Measurements from ENCODE around the gene MAPK12.

MAPK12 gene

DNA sequence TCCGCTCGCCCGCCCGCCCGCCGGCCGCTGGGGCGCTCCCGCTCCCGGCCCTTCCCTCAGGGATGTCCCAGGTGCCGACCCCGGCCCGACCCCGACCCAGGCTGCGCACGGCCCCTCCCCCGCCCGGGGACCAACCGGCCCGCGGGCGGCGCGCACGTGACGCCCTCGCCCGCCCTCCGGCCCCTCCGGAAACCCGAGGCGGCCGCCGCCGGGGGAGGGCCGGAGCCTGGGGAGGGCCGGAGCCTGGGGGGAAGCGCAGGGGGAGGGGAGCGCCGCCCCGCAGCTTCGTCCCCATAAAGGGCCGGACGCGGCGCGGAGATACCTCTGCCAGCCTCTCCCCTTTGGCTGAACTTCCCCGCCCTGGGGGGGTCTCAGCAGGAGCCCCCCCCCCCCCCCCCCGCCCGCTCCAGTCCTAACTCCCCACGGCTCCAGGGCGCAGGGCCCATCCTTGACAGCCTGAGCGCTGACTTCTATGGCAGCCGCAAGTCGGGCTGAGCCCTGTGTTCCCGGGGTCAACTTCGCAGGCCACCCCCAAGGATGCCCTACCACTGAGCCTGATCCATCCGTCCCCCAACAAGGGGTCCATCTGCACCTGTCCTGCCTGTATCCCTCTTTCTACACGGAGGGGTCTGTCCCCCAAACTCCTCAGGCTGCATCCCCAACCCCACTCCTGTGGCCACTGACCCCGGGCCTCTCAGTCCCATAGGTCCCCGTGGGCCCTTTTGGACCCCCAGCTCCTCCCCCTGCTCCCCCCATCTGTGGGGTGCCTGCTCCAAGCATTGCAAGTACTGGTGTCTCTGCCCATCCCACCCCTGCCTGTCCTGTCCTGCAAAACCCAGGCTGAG, at the start of gene MAPK12:
Gene MAPK12 (minus strand): TSS at position 69 of the 845 bp plus-strand sequence. CDS start 174 bp downstream, outside the sequence.
- no peak for DNase-seq

GRCh38 chr22:50310949-50311444, 49.5 kb upstream of the MAPK12 start:
- DNase-seq, result no peak

DNA sequence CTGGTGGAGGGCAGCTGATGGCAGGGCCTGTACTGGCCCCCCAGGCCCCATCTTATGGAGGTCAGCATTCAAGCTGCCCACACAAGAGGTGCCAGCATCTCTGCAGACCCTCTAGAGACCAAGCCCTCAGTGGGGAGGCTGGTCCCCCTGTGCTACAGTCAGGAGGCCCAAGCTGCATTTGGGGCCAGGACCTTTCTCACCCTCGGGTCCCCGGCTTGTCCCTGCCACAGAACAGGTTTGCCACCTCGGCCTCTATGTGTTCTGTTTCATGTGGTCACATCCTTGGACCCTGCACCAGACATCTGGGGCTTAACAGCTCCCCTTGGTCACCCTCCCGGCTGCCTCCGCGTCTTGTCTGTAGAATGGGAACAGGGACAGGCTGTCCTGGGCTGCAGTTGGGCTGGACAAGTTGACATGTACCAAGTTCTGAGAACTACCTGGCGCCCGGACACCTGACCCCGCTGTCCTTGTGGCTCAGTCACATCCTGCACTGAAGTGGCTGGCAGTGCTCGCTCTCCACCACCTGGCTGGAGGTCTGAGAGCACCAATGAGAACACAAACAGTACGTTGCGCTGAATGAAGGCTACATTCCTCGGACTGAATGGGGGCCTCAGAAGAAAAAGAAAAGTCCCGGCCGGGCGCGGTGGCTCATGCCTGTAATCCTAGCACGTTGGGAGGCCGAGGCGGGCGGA, 48.7 kb upstream of the MAPK12 start:
- DNase-seq, result no peak

- DNase-seq, result no peak
Observed at GRCh38 chr22:50309601-50309991, 48.1 kb upstream of the MAPK12 start.

- no peak for DNase-seq
Observed at GRCh38 chr22:50308986-50309600, 47.6 kb upstream of the MAPK12 start.

DNA sequence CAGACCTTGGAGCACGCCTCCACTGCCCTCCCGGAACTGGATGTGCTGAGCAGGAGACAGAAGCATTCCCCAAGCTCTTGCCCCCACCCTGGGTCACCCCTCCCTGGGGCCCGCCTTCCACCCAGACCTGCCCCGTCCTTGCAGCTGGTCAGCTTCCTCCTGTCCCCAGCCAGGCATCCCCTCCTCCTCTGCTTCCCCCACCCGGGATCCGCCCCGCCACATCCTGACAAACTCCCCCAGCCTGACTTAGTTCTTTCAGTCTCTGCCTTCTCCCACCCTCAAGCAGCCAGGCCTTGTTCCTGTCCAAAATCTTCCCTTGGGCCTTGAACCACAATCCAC, 47.1 kb upstream of the MAPK12 start:
- DNase-seq, result no peak

DNA sequence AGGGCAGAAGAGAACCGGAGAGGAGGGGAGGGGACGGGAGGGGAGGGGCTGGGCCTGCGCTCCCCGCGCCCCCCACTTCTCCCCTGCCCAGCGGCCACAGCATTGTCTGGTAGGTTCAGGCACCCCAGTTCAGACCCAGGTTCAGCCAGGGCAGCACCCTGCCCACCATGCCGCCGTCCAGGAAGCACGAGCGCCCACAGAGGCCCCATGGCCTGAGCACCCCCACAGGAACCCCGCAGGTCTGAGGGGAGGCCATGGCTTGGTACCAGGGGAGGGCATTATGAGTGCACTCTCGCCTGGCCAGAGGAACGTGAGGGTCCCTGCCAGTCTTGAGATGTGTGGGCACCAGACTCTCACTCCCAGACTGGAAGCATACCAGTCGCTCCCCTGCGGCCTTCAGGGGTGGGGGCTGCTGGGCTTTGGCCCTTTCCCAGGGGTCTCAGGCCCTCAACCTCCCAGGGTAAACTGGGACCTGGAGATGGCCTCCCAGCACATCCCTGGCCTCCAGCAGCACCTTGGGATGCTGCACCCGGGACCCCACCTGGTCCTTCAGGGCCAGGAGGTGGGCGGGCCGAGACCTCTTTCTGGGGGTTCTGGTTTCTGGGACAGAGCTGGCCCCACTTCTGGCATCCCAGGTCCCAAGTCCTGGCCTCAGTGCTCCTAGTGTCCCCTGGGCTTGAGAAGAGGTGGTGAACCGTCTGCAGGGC, 46.6 kb upstream of the MAPK12 start:
- no peak for DNase-seq

DNA sequence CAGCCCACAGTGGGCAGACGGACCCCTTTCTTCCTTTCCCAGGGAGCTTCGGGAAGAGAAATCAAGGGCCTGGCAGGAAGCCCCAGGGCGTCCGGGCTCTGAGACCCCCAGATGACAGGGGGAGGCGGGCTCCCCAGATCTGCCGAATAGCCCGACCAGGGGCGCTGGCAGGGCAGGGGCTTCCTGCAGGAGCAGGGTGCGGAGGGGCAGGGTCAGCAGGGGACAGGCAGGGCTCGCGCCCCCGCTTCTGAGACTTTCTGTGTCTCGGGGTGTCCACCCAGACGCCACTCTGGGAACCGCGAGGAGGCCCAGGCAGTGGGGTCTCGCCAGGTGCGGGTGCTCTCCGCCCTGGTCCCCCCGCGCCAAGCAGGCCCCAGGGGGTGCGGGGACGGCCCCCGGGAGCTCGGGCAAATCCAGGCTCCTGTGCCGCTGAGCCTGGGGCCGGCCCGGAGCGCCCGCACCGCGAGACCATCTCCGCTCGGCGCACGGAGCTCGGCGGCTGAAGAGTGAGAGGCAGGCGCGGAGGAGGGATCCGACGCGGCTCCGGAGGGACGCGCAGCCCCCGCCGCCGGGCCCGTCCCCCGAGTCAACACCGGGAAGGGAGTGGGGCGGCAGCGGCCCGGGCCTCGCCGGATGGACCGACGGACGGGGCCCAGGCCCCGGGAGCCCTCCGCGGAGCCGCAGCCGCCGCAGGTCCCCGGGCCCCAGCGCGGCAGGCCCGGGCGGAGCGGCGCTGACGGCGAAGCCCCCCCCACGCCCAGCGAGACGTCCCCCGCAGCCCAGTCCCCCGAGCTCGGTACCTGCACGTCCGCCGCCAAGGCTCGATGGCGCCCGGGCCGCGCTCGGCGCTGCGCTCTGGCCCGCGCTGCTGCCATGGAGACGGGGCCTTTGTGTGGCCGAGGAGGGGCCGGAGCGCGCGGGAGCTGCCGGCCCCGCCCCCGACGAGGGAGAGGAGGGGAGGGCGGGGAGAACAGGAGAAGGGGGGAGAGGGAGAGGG, 45.6 kb upstream of the MAPK12 start, which contains the start of gene PLXNB2:
Gene PLXNB2 (minus strand): TSS at position 894 of the 997 bp plus-strand sequence. CDS start 17,062 bp downstream, outside the sequence.
- no peak for DNase-seq

DNA sequence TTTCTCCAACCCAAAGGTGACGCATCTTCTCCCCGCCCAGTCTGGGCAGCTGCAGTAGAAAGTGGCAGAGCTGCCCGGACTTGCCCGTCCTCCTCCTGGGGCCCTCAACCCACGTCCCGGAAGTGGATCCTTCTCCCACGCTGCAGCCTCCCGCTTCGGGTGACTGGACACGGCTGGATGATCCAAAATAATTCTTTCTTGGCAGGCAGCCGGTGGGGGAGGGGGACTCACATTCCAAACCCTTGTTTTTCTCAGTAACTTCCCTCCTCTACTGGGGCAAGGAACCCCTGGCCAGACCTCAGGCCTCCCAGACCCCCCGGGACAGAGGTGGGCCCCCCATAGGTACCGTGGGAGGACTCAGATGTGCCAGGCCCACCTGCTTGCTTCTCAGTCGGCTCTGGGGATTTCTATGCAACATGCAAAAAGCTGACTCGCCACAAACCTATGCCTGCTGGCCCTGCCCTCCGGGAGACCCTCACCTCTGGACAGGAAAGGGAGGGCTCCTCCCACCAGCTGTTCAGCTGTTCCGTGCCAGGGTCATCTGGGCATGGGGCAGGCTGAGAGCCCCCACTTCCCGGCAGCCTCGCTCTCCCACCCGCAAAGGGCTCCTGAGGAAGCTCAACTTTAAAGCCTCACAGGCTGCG, 44.6 kb upstream of the MAPK12 start:
- no peak for DNase-seq

- DNase-seq, result no peak
Observed at GRCh38 chr22:50305393-50305922, 44.0 kb upstream of the MAPK12 start.

DNA sequence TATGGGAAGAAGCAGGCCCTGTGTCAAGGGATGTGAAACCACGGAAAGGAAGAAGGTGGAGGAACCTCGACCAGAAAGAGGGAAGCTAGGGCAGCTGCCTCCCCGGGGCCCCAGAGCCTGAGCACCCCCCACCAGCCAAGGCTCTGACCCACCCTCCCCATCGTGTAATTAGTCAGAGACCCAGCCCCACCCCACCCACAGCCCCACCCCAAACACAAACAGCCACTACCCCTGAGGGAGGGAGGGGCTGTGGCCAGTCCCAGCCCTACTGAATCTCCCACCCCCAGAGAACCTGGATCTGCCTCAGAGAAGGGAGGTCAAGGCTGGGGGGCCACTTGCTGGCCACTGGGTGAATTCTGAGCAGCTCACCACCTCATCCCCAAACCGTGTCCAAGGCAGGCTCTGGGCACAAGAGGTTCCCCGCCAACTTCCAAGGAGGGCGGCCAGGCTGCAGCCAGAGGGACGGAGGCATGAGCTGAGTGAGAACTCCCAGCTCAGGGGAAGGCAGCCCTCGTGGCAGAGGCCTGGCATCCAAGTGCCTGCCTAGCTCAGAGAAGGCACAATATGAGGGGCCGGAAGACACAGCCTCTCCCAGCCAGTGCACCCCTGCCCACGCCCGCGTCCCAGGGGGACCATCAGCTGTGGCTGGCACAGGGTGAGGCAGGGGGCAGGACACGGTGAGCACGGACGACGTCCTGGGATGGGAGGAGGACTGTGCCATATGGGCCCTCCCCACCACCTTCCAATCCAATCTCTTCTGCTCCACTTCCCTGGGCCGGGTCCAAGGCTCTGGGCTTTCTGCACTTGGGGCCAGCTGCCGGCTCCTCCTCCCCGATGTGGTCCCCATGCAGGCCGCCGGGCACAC, 43.3 kb upstream of the MAPK12 start:
- no peak for DNase-seq

- DNase-seq, result no peak
Observed at GRCh38 chr22:50303848-50304527, 42.5 kb upstream of the MAPK12 start.

DNA sequence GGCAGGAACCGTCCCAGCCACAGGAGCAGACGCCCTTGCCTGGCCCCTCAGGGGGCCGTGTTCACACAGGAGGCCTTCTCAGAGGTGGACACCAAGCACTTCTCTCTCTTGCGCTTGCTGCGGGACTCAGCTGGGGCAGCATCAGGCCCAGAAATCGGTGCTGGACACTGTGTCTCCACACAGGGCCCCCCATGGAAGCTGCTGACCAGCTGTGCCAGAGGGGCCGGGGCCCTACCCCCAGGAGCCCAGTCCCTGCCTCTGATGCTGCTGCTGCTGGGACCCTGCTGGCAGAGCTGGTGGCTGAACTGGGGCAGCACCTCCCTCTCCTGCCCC, 42.0 kb upstream of the MAPK12 start:
- no peak for DNase-seq

- DNase-seq, result no peak
Observed at GRCh38 chr22:50302564-50302963, 41.1 kb upstream of the MAPK12 start.

DNA sequence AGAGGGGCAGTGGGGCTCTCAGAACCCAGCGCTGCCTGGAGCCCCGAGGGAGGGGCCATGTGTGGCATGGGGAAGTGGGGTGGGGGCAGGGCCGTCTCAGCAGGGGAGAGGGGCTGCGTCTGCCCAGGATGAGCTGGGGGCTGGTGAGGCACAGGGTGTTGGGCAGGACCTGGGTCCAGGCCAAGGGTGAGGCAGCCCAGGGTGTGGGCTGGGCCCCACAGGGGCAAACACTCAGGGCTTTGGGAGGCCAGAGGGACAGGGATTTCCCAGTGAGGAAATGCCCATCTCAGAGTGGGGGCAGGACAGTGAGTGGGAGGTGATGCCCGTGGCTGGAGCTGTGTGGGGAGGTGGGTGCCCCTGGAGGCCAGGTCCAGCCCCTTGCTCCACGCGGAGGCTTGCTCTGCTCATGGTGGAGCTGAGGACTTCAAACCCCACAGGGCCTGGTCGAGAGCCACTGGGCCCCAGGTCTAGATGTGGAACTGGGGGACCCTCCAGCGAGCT, 40.6 kb upstream of the MAPK12 start:
- DNase-seq, result no peak

GRCh38 chr22:50301581-50301991, 40.1 kb upstream of the MAPK12 start:
- DNase-seq, result no peak

- no peak for DNase-seq
Observed at GRCh38 chr22:50300620-50301257, 39.3 kb upstream of the MAPK12 start.

- DNase-seq, result no peak
Observed at GRCh38 chr22:50299785-50300619, 38.5 kb upstream of the MAPK12 start.
